GM12872 (cell line): ENCODE measurements around the gene NUP93.

Experiments used
- CTCF ChIP-seq: IDR thresholded peaks from 3 replicates; pipeline ENCODE4 v1.5.1; 2011; ENCODE audit warnings: low read depth, mild to moderate bottlenecking, low read length, moderate library complexity; ENCODE audit not compliant: insufficient read depth

The NUP93 gene

GRCh38 chr16:56785317-56785716, 55.4 kb downstream of the NUP93 start:
- TF ChIP-seq CTCF, result no peak

GRCh38 chr16:56787167-56787566, 57.2 kb downstream of the NUP93 start:
- TF ChIP-seq CTCF, result no peak

GRCh38 chr16:56788435-56788834, 58.5 kb downstream of the NUP93 start:
- TF ChIP-seq CTCF, result no peak

- TF ChIP-seq CTCF, result peak; percentile 35; the same call in 1 of the 3 replicates
Measured at GRCh38 chr16:56789360-56789759, 59.4 kb downstream of the NUP93 start.

GRCh38 chr16:56792967-56793366, 63.0 kb downstream of the NUP93 start:
- TF ChIP-seq CTCF, result no peak

GRCh38 chr16:56793492-56793891, 63.6 kb downstream of the NUP93 start:
- TF ChIP-seq CTCF, result peak; percentile 5; the same call in 1 of the 3 replicates

GRCh38 chr16:56795011-56795410, 65.1 kb downstream of the NUP93 start:
- no peak for TF ChIP-seq CTCF

- TF ChIP-seq CTCF, result no peak
Measured at GRCh38 chr16:56797861-56798260, 67.9 kb downstream of the NUP93 start.
